Mucosa of stomach (tissue), 1 donor: Measurements from ENCODE around the gene APOL4.
"Not testable (repeated sequence)": the region's sequence is repeated elsewhere in the genome, so short reads cannot be mapped to it uniquely, and the experiment has no call there.

Source experiments
- H3K27me3 ChIP-seq: one replicate; pipeline ENCODE4 v1.7.0; 2013; ENCODE audit warnings: mild to moderate bottlenecking, low read length; ENCODE audit not compliant: control insufficient read depth, insufficient read depth
- H3K36me3 ChIP-seq: one replicate; pipeline ENCODE4 v1.7.0; 2013; ENCODE audit warnings: low read length; ENCODE audit not compliant: control insufficient read depth, insufficient read depth
- H3K4me1 ChIP-seq: one replicate; pipeline ENCODE4 v1.7.0; 2013; ENCODE audit warnings: mild to moderate bottlenecking, low read length; ENCODE audit not compliant: control insufficient read depth, insufficient read depth
- H3K4me3 ChIP-seq: one replicate; pipeline ENCODE4 v1.7.0; 2013; ENCODE audit warnings: low read length
- H3K9ac ChIP-seq: one replicate; pipeline ENCODE4 v1.7.0; 2013; ENCODE audit warnings: mild to moderate bottlenecking, low read length, moderate library complexity
- H3K9me3 ChIP-seq: one replicate; pipeline ENCODE4 v1.7.0; 2013; ENCODE audit warnings: mild to moderate bottlenecking, low read length, moderate library complexity; ENCODE audit not compliant: control insufficient read depth
- donor health status: Pancreatic carcinoma.

APOL4 gene

DNA sequence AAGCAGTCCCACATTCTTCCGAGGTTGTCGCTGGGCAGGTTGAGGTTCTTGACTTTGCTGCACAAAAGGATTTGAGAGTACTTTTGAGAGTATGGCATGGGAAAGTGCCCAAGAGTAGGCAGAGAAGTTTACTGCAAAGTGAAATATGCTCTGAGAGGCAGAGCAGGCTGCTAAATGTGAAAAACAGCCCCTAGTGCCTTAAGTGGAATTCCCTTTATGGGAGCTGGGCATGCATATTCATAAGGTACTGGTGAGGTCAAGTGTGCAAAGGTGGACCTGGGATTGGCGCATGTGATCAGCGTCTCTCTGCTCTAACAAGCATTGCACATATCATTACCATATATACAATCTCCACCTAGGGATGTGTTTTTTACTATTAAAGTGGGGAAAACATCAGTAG, 12.0 kb upstream of the APOL4 start:
- Histone ChIP-seq H3K4me3 (no peak overlapping the region), H3K36me3 (no peaks in the 10 kb centered on the region), H3K4me1 (no peaks in the 10 kb centered on the region), H3K9me3 (no peaks in the 10 kb centered on the region), H3K9ac (no peak overlapping the region), H3K27me3 (no peaks in the 10 kb centered on the region)

DNA sequence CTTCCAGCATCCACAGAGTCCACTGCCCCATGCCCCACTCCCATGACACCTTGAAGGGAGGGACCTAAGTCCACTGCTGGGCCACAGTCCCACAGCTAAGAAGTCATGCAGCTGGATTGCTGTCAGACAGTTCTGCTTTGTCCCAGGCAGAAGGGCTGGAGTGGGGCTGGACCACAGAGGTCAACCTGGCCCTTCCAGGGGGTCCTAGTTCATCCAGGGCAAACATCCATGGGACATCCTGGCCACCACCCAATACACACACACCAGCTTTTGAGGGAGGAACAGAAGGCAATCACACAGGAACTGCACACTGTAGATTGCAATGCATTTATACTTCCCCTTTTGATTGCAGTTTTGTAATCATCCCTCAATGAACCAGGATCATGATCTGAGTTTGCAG, 11.3 kb upstream of the APOL4 start:
- no peaks in the 10 kb centered on the region for H3K4me1 ChIP-seq
- no peaks in the 10 kb centered on the region for H3K36me3 ChIP-seq
- no peaks in the 10 kb centered on the region for H3K9me3 ChIP-seq
- H3K27me3 ChIP-seq, result no peaks in the 10 kb centered on the region
- H3K4me3 ChIP-seq, result no peak overlapping the region
- no peak overlapping the region for H3K9ac ChIP-seq

DNA sequence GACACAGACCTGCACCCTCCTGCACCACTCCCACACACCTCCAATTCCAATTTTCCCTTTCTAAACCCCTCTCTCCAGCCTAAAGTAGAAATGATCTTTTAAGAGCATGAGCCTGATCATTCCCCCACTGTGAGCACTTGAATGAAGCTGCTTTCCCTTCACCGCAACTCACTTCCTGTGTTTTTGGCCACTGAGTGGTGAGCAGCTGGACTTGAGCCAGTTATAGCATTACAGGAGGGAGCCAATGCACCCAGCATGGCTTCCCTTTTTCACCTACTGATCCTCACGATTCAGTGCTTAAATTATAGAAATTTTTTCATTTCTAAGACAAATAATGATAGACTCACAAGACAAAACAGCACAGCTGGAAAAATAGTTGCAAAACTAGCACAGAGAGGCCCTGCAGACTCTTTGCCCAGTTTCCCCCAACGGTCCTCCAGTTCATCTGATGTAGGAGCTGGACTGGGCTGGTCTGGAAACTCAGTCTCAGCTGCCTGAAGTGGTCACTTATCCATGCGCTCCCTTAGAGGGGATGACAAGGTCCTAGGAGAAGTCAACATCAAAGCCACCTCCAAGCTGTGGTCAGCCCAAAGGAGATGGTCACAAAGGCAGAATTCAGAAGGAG, 9.7 kb upstream of the APOL4 start:
- Histone ChIP-seq H3K4me1 (no peaks in the 10 kb centered on the region), H3K9ac (no peak overlapping the region), H3K36me3 (no peaks in the 10 kb centered on the region), H3K27me3 (no peaks in the 10 kb centered on the region), H3K4me3 (no peak overlapping the region), H3K9me3 (no peaks in the 10 kb centered on the region)

DNA sequence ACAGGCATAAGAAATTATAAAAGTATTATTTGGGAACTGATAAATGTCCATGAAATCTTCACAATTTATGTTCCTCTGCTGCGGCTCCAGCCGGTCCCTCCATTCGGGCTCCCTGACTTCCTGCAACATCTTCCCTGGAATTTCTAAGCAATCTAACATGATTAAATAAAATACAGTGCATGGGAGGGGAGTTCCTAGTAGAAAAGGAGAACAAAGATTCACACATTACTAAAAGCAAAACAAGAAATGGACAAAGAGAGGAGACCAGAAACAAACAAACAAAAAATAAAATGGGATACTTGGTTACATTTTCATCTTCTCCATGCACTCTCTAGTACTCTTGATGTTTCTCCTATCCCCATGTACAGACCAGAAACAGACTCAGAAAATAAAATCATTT, 8.6 kb upstream of the APOL4 start:
- Histone ChIP-seq H3K9ac (no peak overlapping the region), H3K36me3 (no peaks in the 10 kb centered on the region), H3K4me1 (no peaks in the 10 kb centered on the region), H3K9me3 (no peaks in the 10 kb centered on the region), H3K27me3 (no peaks in the 10 kb centered on the region), H3K4me3 (no peak overlapping the region)

DNA sequence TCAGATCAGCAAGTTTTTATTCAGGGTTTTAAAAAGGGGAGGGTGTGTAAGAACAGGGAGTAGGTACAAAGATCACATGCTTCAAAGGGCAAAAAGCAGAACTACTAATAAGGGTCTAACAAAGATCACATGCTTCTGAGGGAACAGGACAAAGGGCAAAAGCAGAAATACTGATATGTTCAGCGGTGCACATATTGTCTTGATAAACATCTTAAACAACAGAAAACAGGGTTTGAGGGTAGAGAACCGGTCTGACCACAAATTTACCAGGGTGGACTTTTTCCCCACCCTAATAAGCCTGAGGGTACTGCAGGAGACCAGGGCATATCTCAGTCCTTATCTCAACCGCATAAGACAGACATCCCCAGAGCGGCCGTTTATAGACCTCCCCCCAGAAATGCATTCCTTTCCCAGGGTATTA, 7.9 kb upstream of the APOL4 start:
- not testable (repeated sequence) for H3K4me3 ChIP-seq, H3K4me1 ChIP-seq, H3K36me3 ChIP-seq, H3K9me3 ChIP-seq, H3K9ac ChIP-seq, H3K27me3 ChIP-seq

DNA sequence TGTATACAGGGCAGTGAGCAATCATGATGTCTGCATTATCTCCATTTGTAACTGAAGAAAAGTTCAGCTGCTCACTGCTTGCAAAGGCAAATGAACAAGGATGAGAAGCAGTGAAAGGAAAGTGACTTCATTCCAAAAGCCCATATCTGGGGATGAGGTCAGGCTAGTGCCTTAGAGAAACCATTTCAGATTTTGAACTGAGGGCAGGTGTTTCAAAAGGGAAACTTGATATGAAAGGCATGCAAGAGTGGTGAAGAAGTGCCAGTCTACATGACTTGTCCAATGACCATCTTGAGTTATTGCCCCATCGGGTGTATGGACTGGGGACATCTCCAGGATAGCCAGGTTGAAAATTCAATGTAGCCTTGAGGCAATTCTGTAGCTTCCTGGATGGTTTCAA, 7.3 kb upstream of the APOL4 start:
- Histone ChIP-seq H3K4me3 (no peak overlapping the region), H3K36me3 (no peaks in the 10 kb centered on the region), H3K4me1 (peaks cover 3% of the 10 kb centered on the region), H3K27me3 (no peaks in the 10 kb centered on the region), H3K9ac (no peak overlapping the region), H3K9me3 (no peaks in the 10 kb centered on the region)

DNA sequence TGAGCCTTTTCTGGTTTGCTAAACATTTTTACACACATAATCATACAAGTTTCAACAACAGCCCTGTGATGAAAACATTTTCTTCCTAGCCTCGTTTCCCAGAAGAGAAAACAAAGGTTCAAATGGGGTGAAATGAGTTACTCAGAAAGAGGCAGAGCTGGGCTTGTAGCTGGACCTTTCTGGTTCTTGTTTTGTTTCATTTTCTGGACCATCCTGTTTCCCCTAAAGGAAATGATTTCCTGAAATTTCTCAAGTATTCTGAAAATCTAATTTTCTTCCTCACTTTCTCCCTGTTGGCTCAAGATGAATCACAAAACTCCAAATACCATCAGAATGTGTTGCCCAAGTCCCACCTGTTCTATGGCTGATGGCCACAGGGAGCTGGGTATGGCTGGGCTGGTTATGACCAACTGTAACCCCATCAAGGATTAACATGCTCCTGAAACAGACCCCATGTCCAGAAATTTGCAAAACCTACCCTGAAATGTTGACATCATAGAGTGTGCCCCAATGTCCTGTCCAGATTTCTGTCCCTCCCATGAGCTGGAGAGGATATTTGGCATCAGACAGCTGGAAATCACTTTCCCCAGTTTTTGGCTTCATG, 6.7 kb upstream of the APOL4 start:
- Histone ChIP-seq H3K9me3 (no peaks in the 10 kb centered on the region), H3K9ac (no peak overlapping the region), H3K4me1 (peaks cover 7% of the 10 kb centered on the region), H3K4me3 (no peak overlapping the region), H3K36me3 (no peaks in the 10 kb centered on the region), H3K27me3 (no peaks in the 10 kb centered on the region)

DNA sequence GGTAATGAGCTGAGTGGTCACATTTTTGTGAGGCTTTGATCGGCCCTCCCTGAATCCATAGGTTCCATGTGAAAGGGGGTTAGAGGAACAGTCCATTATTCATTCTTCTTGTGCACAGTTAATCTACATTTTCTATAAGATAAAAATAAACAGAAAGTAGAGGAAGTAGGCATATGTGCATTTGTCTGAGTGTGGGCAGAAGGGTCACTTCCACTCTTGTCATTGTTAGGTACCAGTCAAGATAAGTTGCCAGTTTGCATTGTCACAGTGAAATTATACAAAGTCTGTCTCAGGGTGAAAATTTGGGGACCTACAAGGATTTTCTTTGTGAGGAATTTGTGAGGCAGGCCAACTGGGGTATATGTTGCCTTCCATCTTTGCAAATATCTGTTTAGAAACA, 4.6 kb upstream of the APOL4 start:
- Histone ChIP-seq H3K4me3 (no peak overlapping the region), H3K4me1 (peaks cover 16% of the 10 kb centered on the region), H3K9ac (no peak overlapping the region), H3K36me3 (no peaks in the 10 kb centered on the region), H3K27me3 (no peaks in the 10 kb centered on the region), H3K9me3 (no peaks in the 10 kb centered on the region)

DNA sequence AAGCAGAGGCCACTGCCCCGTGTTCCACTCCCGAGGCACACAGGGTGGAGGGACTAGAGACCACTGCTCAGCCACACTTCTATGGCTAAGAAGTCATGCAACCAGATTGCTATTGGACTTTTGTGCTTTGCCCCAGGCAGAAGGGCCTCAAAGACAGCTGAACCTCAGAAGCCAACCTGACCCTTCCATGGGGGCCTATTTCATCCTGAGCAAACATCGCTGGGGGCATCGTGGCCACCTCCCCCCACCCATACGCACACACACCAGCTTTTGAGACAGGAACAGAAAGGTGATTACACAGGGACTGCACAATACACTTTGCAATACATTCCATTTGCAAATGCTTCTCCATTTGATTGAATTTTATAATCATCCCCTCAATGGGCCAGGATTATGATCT, 4.0 kb upstream of the APOL4 start:
- not testable (repeated sequence) for H3K36me3 ChIP-seq, H3K4me3 ChIP-seq, H3K9ac ChIP-seq, H3K27me3 ChIP-seq, H3K9me3 ChIP-seq
- peaks cover 16% of the 10 kb centered on the region for H3K4me1 ChIP-seq

DNA sequence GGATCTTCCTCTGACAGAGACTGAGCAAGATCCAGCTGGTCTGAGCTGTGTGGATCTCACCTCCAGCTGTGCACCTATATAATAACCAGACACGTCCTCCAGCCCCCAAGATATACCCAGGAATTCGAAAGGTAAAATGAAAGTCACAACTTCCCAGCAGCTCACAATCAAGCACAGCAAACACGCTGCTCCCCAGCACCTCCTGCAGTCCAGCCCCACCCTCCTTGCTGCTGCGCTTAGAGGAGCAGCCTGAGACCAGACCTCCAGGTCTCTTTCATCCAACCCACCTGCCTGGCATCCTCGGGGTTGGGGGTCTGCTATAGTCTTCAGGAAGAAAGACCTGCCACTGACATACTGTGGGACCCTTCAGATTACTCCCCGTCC, 3.0 kb upstream of the APOL4 start:
- Histone ChIP-seq H3K36me3 (no peaks in the 10 kb centered on the region), H3K9me3 (no peaks in the 10 kb centered on the region), H3K27me3 (no peaks in the 10 kb centered on the region), H3K9ac (peak overlapping the region; percentile 49), H3K4me1 (peaks cover 16% of the 10 kb centered on the region), H3K4me3 (peak overlapping the region; percentile 45)

DNA sequence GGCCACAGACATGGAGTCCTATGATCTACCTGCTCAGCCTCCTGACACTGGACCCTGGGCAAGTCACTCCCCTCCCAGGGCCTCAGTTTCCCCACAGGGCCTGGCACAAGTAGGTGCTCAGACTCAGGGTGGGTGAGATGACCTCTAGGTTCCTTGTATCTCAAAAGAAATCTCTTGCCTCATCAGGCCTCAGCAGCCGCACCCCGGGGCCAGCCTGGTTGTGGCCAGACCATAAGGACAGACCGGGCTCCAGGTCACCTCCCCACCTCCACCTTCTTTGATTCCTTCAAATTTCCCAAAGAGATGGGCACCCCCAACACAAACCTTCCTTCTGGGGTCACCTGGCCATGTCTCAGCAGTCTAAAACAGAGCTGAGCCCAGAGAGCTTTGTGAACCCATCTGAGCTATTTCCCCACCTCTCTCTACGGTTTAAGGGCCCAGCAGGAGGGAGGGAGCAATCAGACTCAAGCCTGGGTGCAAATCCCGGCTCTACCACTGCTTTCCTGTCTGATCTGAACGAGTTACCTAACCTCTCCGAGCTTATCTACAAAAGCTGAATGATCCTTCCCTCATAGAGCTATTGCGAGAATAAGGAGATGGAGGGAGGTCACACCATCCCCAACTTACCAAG, 2.5 kb upstream of the APOL4 start:
- peak overlapping the region; percentile 45 for H3K4me3 ChIP-seq
- no peaks in the 10 kb centered on the region for H3K27me3 ChIP-seq

DNA sequence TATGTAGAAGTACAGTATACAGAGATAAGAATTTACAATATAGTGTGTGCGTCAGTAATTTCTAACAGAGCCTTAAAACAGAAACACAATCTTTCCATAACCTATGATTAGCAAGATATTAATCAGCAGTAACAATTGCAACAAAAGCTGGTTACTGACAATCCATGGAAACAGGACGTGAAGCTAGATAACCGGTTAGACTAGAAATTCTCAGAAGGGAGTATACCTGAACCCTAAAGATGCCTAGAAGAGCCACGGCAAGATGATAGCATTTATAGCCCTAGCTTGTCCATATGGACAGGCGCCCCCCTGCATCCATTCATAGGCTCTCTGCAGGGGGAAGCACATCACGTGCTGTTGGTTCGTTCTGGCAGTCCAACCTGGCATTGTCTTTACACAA, 1.8 kb upstream of the APOL4 start:
- H3K36me3 ChIP-seq, H3K27me3 ChIP-seq, H3K9me3 ChIP-seq, H3K4me3 ChIP-seq, H3K9ac ChIP-seq: not testable (repeated sequence)
- H3K4me1 ChIP-seq, result peaks cover 16% of the 10 kb centered on the region

More for the DNA sequence above, 2.5 kb upstream of the APOL4 start:
- H3K4me1 ChIP-seq, result peaks cover 16% of the 10 kb centered on the region
- H3K9me3 ChIP-seq, result no peaks in the 10 kb centered on the region
- H3K9ac ChIP-seq, result peak overlapping the region; percentile 49
- H3K36me3 ChIP-seq, result no peaks in the 10 kb centered on the region
